CD4-positive, alpha-beta T cell treated with Interleukin-15 for 1 hour (primary cell): ENCODE measurements around the gene NREP.

Experiments used
- DNase-seq: peaks from one replicate; pipeline ENCODE4 v3.0.0-alpha.2; 2020

NREP gene, protein sequence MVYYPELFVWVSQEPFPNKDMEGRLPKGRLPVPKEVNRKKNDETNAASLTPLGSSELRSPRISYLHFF

DNA sequence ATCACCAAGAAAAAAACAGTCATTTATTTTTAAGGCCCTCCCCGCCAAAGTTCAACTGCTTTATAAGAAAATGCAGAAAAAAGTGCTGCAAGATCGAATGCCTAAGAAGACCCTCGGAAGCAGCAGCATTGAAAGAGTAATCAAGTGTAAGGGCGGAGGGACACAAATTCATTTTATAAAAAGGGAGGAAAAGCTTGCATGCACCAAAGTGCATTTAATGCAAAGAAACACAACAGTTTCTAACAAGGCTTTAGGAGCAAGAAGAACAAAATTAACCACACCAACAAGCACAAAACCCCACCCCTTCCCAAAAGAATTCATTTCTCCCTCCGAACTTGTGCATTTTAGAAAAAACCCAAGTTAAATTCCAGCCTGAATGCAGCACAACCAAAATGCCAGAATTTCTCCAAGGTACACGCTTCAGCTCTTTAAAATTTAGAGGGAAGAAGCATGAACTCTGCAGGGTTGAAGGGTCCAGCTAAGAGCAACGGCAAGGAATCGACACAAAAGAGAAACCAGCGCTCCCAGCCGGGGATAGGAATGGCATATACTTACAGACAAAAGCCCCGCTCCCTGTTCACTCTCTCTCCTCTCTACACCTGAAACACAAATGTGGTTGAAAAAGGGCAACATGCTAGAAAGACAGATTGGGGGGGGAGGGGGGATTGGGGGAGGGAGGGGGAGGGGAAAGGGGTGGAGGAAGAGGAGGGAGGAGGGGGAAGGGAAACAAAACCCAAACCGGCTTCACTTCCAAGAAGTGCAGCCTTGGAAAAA lies at the start of gene NREP:
Gene NREP (minus strand): TSS at position 614 of the 774 bp plus-strand sequence. CDS start 1,422 bp downstream, outside the sequence.
- DNase-seq, result peak; percentile 23

DNA sequence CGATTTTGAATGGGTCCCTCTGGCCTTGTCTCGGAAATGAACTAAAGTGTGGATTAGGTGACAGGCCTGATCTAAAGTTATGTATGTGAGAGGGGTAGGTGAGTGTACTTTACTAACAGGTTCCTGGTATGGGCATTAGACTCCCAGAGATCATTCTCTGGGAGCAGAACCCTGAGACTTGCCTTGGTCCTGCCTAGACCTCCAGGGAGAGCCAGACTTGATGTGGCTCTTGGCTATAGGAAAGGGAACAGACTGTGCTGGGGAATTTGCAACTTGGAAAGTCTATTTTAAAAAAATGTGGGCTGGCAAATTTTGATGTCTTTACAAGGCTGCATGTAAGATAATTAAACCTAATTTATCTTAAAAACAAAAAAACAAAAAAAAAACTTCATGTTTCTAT lies 49.8 kb upstream of the NREP start:
- DNase-seq, result no peak

DNA sequence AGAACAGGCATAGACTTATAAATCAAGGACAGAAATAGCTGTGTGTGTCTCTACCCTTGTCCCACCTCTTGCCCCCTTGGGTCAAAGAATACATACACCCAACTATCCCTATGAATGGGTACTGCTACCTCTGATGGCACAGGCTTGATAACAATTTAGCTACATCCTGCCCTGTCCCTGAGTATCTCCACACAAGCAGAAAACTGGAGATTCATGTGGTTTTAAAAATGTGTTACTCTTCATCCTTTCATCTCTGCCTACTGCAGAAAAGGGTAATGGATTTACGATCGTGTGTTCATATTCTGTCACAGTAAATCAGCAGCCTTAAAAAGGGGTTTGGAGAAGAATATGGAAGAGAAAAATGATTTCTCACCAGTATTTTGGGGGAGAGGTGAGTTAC lies 49.2 kb upstream of the NREP start:
- no peak for DNase-seq

DNA sequence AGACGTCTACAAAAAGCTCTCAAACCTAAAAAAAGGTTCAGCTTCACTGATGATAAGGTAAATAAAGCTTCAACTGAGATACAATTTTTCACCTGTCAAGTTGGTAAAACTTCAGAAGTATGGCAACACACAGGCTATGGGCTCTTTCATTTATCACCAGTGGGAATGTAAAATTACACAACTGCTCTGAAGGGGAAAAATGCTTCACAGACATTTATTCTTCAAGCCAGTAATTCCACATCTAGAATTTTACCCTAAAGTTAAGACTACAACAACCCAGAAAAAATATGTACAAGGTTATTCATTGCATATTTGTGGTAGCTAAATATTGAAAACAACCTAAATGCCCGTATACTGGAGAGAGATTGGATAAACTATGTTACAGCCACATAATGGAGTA lies 48.1 kb upstream of the NREP start:
- no peak for DNase-seq

GRCh38 chr5:111800351-111800750 lies 43.4 kb upstream of the NREP start:
- DNase-seq, result no peak

DNA sequence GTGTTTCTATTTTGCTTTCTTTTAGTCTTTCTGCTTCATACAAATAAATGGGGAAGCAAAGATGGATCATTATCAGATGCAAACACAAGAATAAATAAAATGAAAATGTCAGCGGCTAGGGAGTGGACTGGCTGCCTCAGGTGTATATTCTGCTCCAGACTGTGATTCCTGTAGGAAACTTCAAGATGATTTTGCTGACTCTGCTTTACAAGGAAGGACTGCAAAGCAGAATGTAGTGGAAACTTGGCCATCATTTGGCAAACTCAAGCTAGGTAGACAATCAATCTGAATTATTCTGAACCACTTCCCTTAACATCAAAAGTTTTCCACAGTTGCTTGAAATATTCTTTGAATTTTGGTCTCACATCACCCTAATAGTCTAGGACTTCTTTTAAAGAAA lies 38.1 kb upstream of the NREP start:
- DNase-seq, result no peak

DNA sequence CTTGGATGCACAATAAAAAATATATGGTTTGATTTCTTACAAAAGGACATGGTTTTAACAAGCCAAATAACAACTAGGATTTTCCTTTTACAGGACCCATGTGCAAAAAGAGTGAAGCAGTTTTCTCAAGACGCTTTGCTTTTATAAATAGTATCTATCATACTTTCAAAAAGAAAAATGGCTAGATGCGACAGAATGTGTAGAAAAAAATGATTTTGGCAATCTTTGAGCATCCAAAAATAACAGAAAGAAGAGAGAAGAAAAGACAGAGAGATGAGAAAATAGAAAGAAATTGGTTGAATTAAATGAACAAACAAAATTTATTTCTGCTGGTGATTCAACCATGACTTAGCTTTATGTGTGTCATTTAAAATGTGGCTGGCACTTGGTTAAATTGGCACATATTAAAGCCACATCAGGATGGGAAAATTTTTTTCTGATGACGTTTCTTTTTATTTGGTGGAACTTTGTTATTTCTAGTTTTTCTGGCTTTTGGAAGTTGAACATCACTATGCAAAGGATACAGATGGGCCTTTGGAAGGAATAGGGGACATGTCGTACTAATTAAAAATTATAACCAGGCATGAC lies 35.6 kb upstream of the NREP start:
- DNase-seq, result no peak

GRCh38 chr5:111790295-111790694 lies 33.3 kb upstream of the NREP start:
- DNase-seq, result no peak

- DNase-seq, result no peak
Measured at GRCh38 chr5:111787006-111787405, 30.0 kb upstream of the NREP start.

- DNase-seq, result no peak
Measured at GRCh38 chr5:111784491-111785181, 27.6 kb upstream of the NREP start.

DNA sequence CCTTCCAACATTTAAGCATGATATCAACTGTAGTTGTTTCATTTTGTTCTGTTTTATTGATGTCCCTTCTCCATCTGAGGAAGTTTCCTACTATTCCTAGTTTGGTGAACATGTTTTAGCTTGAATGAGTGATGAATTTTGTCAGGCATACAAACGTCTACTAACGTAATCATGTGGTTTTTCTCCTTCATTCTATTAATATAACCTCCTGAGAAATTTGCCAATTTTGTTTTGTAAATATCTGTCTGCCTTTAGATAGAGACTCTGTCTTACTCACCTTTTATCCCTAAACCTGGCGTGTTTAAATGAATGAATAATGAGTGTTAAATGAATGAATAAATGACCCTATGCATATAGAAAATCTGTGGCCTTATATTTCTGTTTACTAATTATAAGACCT lies 26.5 kb upstream of the NREP start:
- DNase-seq, result no peak

DNA sequence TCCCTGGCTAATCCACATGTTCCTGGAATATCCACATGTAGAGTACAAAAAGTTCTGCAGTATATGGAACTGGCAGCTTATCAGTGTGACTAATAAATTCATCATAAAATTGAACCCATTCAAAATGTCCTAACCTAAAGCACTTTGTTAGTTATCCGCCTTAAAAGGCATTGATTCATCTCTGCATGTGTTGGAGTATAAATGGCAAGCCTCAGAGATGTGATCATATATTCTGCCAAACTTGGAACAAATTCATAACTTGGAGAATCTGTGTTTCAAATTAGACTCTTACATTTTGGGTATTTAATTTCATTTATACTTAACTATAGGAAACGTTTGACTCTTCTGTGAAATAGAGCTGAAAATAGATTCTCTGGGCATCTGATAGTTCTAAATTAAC lies 25.2 kb upstream of the NREP start:
- no peak for DNase-seq

- peak; percentile 18 for DNase-seq
Measured at GRCh38 chr5:111781200-111781599, 24.2 kb upstream of the NREP start.

GRCh38 chr5:111779922-111780292 lies 22.9 kb upstream of the NREP start:
- DNase-seq, result no peak

DNA sequence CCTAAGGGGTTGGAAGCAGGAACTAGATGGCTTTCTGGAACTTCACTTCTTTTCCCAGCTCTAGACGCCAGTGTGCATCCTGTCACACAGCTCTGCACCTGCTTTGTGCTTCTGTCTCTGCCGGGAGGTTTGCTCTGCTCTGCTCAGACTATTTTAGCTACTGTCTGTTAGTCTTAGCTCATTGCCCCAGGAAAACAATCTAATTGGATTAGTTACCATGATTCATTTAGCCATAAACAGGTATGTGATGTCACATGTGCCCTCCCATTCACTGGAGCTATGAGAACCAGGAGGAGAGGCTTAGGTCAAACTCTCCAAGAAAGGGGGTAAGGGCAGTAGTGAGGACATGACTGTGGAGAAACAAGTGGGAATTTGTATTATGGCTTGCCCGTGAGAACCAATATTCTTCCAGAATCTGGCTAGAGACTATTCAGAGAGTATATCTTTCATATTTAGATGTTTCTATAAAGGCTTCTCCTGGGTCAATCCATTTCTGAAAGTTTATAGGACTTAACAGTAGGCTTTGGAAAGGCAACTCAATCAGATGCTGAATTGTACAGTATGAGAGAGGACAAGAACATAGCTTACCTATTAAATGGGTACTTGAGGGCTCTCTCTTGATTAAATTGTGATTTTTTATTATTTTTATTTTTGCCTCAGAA lies 22.4 kb upstream of the NREP start:
- no peak for DNase-seq

DNA sequence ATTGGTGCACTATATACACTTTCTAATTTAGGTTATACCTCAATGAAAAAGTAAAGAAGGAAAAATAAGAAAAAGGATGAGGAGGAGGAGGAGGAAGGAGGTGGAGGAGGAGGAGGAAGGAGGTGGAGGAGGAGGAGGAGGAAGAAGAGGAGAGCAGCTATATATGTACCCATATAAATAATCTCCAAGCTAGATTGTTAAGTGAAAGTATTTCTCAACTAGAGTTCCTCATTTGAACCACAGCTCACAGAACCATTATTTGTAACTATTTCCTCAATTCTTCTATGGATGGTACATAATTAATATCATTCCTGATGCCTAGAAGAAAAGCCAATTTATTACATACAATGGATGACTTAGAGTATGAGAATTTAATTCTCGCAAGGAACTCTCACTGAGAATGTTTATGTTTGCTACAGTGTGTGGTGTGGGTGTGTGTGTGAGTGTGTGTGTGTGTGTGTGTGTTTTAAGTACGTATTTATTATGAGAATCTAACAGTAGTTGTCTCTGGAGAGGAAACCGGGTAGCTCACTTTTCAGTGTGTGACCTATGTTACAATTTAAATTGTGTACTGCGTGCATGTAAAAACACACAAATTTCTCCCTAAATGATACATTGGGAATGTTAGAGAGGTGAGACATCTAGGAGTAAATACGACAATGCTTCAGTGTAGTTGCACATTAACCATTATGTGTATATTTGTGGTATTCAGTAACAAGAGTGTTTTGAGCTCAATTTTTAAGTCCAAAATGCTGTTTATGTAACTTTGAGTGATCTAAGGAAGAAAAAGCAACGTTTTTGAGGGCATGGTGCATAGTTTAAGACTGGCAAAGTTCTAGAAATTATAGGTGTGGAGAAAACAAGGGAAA lies 20.2 kb upstream of the NREP start:
- no peak for DNase-seq

- no peak for DNase-seq
Measured at GRCh38 chr5:111775224-111775623, 18.2 kb upstream of the NREP start.

DNA sequence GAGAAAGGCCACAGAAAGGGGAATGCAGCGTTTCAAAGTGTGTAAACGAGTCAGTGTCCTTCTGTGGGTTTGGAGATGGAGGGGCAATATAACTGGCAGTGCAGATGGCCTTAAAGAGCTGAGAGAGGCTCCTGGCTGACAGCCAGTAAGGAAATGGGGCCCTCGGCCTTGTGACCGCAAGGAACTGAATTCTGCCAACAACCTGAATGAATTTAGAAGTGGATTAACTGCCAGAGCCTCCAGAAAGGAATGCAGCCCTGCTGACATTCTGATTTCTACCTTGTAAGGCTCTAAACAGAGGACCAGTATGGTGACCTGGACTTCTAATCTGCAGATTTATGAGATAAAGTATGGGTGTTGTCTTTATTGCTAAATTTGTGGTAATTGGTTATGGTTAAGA lies 17.5 kb upstream of the NREP start:
- DNase-seq, result no peak

- DNase-seq, result no peak
Measured at GRCh38 chr5:111772456-111773122, 15.6 kb upstream of the NREP start.

DNA sequence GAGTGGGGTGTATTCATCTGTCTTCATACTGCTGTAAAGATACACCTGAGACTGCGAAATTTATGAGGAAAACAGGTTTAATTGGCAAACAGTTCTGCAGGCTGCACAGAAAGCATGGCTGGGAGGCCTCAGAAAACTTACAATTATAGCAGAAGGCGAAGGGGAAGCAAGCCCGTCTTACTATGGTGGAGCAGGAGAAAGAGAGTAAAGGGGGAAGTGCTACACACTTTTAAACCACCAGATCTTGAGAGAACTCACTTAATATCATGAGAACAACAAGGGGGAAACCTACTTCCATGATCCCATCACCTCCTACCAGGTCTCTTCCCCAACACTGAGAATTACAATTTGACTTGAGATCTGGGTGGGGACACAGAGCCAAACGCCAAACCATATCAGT lies 12.5 kb upstream of the NREP start:
- no peak for DNase-seq

DNA sequence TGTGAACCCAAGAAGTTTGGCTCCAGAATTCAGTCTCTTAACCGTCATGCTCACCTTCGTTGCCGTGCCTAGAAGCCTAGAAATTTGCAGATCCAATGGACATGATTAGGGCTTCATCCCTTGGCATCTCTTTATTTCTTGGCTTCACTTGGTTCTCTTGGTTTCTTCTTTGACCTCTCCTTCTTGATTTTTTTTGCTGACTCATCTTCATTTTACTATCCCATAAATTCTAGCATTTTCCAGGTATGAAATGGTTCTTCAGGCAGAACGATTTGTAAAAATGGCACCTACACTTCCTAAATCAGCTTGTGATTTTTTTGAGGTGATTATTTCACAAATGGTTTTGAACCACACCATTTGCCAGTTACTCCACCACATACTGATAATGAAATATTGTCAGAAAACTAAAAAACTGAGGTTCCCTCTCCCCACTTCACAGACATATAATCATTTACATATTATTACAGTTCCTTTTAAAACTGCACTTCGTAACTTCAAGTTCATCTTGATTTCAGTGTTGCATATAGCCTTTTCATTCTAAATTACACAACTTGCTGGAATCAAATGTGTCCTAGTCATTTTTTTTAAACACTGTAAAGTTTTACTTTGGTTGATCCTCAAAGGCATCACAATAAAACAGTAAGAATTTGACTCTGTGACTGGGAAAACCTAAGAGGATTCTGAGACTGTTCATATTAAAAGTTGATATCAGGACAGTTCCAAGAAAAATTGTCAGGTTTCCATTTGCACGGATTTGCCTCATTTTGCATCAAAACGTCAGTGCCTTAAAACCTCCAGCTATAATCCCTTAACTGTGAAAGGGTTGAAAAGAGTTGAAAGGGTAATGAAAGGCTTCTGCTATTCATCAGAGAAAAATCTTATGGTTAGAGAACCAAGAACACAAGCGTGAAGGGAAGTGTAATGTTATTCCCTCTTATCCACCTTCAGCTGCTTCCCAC lies 8.9 kb upstream of the NREP start:
- no peak for DNase-seq
